Brain microvascular endothelial cell (primary cell): ENCODE measurements around the gene SSBP2.

Experiments used
- DNase-seq: peaks from one replicate; pipeline ENCODE4 v3.0.0-alpha.2; 2020
- H3K27ac ChIP-seq: fragments of 250-450 bp; sonication (Bioruptor Pico); 2 replicates; pipeline ENCODE4 v1.5.1; 2020; ENCODE audit warnings: mild to moderate bottlenecking, moderate library complexity
- H3K27me3 ChIP-seq: fragments of 250-450 bp; sonication (Bioruptor Pico); replicated peaks from 2 replicates; pipeline ENCODE4 v1.5.1; 2020; ENCODE audit warnings: mild to moderate bottlenecking
- H3K36me3 ChIP-seq: fragments of 250-450 bp; sonication (Bioruptor Pico); replicated peaks from 2 replicates; pipeline ENCODE4 v1.5.1; 2020; ENCODE audit warnings: mild to moderate bottlenecking
- H3K4me3 ChIP-seq: 2 replicates; pipeline ENCODE4 v1.5.1; 2011; ENCODE audit warnings: low read depth, mild to moderate bottlenecking, control low read depth, low read length, moderate library complexity
- in situ Hi-C: cut with HindIII; loops from 2 replicates; pipeline ENCODE4 v1.10.0; 2017; ENCODE audit warnings: low sequenced_read_pairs, low pct_ligation_motif_present
- TF ChIP-seq, protein P1 (sequence below): IDR thresholded peaks from 2 replicates; pipeline ENCODE4 v1.5.1; 2011; ENCODE audit warnings: low read depth, mild to moderate bottlenecking, moderate library complexity, low read length, control low read depth, inconsistent platforms; ENCODE audit errors: missing control alignments

Gene SSBP2

DNA sequence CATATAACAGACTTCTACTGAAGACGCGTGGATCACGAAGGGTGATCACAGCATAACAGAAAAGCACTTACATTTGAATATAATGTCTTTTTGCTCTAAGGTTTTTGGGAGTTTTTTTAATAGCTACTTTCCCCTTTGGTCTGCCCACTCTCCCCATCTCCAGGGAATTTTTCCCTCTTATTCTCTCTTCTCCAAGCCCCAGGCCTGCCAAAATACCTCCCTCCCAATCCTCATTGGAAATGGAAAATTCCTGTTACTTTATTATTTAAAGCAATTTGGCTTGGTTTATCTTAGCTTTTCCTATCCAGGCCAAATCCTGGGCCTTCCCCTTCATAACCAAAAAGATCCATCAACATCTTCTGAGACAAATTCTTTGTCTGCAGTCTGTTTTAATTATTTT lies 22.3 kb upstream of the SSBP2 start:
- Histone ChIP-seq H3K4me3 (no peak overlapping the region), H3K27ac (no peak overlapping the region), H3K36me3 (no peaks in the 10 kb centered on the region), H3K27me3 (no peaks in the 10 kb centered on the region)
- TF ChIP-seq, protein P1, sequence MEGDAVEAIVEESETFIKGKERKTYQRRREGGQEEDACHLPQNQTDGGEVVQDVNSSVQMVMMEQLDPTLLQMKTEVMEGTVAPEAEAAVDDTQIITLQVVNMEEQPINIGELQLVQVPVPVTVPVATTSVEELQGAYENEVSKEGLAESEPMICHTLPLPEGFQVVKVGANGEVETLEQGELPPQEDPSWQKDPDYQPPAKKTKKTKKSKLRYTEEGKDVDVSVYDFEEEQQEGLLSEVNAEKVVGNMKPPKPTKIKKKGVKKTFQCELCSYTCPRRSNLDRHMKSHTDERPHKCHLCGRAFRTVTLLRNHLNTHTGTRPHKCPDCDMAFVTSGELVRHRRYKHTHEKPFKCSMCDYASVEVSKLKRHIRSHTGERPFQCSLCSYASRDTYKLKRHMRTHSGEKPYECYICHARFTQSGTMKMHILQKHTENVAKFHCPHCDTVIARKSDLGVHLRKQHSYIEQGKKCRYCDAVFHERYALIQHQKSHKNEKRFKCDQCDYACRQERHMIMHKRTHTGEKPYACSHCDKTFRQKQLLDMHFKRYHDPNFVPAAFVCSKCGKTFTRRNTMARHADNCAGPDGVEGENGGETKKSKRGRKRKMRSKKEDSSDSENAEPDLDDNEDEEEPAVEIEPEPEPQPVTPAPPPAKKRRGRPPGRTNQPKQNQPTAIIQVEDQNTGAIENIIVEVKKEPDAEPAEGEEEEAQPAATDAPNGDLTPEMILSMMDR, result no peak
- in situ Hi-C loops, result no loop called here
- no peak for DNase-seq

DNA sequence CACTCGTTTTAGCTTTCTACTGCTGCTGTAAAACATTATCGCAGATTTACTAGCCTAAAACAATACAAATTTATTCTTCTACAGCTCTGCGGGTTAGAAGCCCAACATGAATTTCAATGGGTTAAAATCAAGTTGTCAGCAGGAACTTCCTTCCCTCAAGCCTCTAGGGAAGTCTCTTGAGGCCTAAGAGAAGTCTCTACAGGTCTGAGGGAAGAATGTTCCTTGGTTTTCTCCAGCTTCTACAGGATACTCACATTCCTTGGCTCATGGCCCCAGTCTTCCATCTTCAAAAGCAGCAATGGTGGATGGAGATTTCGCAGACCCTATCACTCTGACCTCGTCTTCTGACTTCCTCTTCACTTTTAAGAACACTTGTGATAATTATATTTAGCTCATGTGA lies 21.6 kb upstream of the SSBP2 start:
- Histone ChIP-seq H3K27ac (no peak overlapping the region), H3K36me3 (no peaks in the 10 kb centered on the region), H3K27me3 (no peaks in the 10 kb centered on the region), H3K4me3 (no peak overlapping the region)
- in situ Hi-C loops, result no loop called here
- TF ChIP-seq, protein P1, result no peak
- no peak for DNase-seq

DNA sequence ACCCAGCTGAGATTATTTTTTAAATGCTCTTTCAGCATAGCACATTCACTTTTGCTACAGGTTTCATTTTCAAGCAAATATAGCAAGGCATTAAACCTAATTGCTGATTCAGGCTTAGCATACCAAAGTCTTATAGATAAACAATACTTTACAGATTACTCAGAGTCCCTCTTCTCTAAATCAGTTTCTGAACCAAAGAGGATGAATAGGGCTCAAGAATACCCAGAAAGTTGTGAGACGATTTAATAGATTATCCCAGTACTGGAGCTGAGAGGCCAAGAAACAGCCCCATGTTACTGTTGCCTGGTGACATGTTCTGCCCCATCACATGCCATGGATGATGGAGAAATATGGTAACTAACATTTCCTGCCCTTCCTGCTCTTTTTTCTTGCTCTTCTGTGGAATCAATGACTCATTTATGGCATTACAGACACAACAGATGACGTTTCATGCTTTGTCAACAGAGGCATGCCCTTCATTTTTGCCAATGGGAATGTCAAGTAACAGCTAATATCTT lies 18.1 kb upstream of the SSBP2 start:
- DNase-seq, result peak; percentile 87
- TF ChIP-seq, protein P1, result no peak
- in situ Hi-C loops, result no loop called here
- Histone ChIP-seq H3K36me3 (no peaks in the 10 kb centered on the region), H3K4me3 (no peak overlapping the region), H3K27me3 (no peaks in the 10 kb centered on the region), H3K27ac (peak overlapping the region; percentile 90)

DNA sequence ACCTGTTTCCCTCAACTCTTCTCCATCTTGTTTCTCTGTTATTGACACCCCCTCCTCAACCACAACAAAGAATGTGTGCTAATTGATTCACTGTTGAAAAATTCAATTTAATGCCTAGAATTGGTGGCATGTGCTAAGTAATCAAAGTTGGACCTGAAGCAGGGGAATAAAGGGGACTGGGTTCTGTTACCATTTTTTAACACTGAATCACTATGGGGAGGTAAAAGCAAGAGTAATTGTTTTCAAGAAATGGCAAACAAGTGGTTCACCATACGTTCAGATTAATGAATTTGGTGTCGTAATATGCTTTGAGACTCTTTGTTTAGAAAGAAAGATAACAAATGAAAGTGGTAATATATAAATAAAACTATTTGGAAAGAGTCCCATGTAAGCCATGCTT lies 17.0 kb upstream of the SSBP2 start:
- TF ChIP-seq, protein P1, result no peak
- Histone ChIP-seq H3K36me3 (no peaks in the 10 kb centered on the region), H3K27me3 (no peaks in the 10 kb centered on the region), H3K4me3 (no peak overlapping the region), H3K27ac (no peak overlapping the region)
- no peak for DNase-seq
- in situ Hi-C loops, result no loop called here

DNA sequence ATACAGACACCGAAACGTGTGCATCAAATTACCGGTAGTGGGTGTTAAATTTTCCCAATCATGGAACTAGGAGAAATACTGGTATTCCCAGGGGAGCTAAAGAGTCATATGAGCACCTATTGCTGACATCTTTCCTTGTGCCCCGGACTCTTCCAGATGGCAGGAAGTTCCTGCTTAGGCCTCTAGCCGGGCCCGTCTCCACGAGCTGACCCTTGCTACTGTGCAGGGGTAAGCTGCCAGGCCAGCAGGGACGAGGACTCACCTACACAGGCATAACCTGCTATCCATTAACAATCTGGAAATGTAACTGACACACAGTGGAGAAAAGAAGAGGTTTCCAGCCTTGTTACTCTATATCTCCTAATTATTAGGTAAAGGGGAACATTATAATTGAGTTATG lies 16.2 kb upstream of the SSBP2 start:
- in situ Hi-C loops, result no loop called here
- DNase-seq, result no peak
- TF ChIP-seq, protein P1, result no peak
- H3K27ac ChIP-seq, result no peak overlapping the region
- H3K36me3 ChIP-seq, result no peaks in the 10 kb centered on the region
- no peak overlapping the region for H3K4me3 ChIP-seq
- H3K27me3 ChIP-seq, result no peaks in the 10 kb centered on the region

DNA sequence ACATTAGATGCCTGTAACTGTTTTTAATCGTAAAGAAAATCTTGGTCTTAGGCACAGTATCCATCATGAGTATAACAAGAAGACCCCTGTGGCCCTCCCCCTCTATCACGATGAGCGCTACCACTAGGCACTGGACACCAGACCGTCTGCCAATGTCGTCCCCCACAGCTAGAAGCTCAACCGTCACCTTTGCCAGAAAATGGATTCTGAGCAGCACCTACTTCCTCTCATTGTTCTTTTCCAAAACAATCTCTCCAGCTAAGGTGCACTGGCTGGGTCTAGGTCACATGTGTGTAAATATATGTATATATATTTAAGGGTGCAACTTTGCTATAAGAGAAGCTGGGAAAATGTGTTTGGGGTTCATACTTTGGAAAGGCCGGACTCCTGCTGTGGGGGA lies 15.7 kb upstream of the SSBP2 start:
- in situ Hi-C loops, result no loop called here
- no peak for DNase-seq
- H3K4me3 ChIP-seq, result no peak overlapping the region

More for the DNA sequence above, 15.7 kb upstream of the SSBP2 start:
- Histone ChIP-seq H3K36me3 (no peaks in the 10 kb centered on the region), H3K27me3 (no peaks in the 10 kb centered on the region), H3K27ac (no peak overlapping the region)
- TF ChIP-seq, protein P1, result no peak
